Superior temporal gyrus (tissue), 1 donor: Measurements from ENCODE around the gene UQCRQ.
A peak's percentile ranks its signal among the peaks of the same experiment; 100 is the strongest.
"Not testable (repeated sequence)": the region's sequence is repeated elsewhere in the genome, so short reads cannot be mapped to it uniquely, and the experiment has no call there.

ENCODE experiments used
- DNase-seq: peaks from one replicate; pipeline ENCODE4 v3.0.0-alpha.2; 2016; ENCODE audit errors: extremely low spot score

UQCRQ gene

GRCh38 chr5:132832612-132833011, 33.8 kb upstream of the UQCRQ start:
- DNase-seq: no peak

- no peak for DNase-seq
Measured at GRCh38 chr5:132834057-132834456, 32.4 kb upstream of the UQCRQ start.

- DNase-seq: no peak
Measured at GRCh38 chr5:132836852-132837251, 29.6 kb upstream of the UQCRQ start.

- no peak for DNase-seq
Measured at GRCh38 chr5:132837868-132838267, 28.6 kb upstream of the UQCRQ start.

GRCh38 chr5:132838516-132839282, 27.7 kb upstream of the UQCRQ start:
- DNase-seq: no peak

- no peak for DNase-seq
Measured at GRCh38 chr5:132839426-132840301, 26.8 kb upstream of the UQCRQ start.

- DNase-seq: no peak
Measured at GRCh38 chr5:132840313-132840712, 26.1 kb upstream of the UQCRQ start.

GRCh38 chr5:132840896-132841295, 25.5 kb upstream of the UQCRQ start:
- DNase-seq: no peak

GRCh38 chr5:132841305-132841704, 25.1 kb upstream of the UQCRQ start:
- DNase-seq: no peak

GRCh38 chr5:132848270-132848669, 18.2 kb upstream of the UQCRQ start:
- DNase-seq: no peak

GRCh38 chr5:132849347-132849746, 17.1 kb upstream of the UQCRQ start:
- no peak for DNase-seq

- DNase-seq: no peak
Measured at GRCh38 chr5:132850066-132850465, 16.4 kb upstream of the UQCRQ start.

- DNase-seq: no peak
Measured at GRCh38 chr5:132853323-132853722, 13.1 kb upstream of the UQCRQ start.

- no peak for DNase-seq
Measured at GRCh38 chr5:132853790-132854189, 12.7 kb upstream of the UQCRQ start.

GRCh38 chr5:132854301-132854700, 12.1 kb upstream of the UQCRQ start:
- no peak for DNase-seq

- DNase-seq: not testable (repeated sequence)
Measured at GRCh38 chr5:132854992-132855391, 11.4 kb upstream of the UQCRQ start.

- no peak for DNase-seq
Measured at GRCh38 chr5:132856011-132856410, 10.4 kb upstream of the UQCRQ start.

GRCh38 chr5:132859889-132860437, 6.5 kb upstream of the UQCRQ start:
- no peak for DNase-seq

- DNase-seq: no peak
Measured at GRCh38 chr5:132860742-132861141, 5.7 kb upstream of the UQCRQ start.

- peak; percentile 34 for DNase-seq
Measured at GRCh38 chr5:132865668-132866341, 637 bp upstream of the UQCRQ start.

- no peak for DNase-seq
Measured at GRCh38 chr5:132867046-132867451, 607 bp downstream of the UQCRQ start.

GRCh38 chr5:132868754-132869153, 2.3 kb downstream of the UQCRQ start:
- no peak for DNase-seq
